Measurements from ENCODE around the gene MPL.

Gene MPL

DNA sequence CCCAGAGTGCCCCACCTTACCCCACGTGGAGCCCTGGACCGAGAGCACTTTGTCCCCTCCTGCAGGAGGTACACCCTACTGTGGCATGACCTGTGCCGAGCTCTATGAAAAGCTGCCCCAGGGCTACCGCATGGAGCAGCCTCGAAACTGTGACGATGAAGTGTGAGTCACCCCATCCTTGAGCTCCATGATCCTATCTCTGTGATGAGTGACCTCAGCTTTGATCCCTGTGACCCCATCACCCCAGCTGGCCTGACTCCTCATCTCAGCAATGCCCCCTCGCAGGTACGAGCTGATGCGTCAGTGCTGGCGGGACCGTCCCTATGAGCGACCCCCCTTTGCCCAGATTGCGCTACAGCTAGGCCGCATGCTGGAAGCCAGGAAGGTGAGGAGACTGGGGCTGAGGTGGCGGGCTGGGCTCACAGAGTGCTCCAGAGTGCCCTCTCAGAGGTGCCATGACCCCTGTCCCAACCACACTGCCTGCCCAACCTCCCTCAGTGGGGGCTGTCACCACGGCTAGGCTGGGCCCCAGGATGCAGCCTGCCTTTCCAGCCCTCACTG lies 16.2 kb upstream of the MPL start:
- in situ Hi-C loops (cut with HindIII; ENCODE audit: low sequenced_read_pairs), result no loop called here

- in situ Hi-C loops (cut with HindIII; ENCODE audit: low sequenced_read_pairs), result no loop called here
Observed at GRCh38 chr1:43322506-43322905, 15.1 kb upstream of the MPL start.

DNA sequence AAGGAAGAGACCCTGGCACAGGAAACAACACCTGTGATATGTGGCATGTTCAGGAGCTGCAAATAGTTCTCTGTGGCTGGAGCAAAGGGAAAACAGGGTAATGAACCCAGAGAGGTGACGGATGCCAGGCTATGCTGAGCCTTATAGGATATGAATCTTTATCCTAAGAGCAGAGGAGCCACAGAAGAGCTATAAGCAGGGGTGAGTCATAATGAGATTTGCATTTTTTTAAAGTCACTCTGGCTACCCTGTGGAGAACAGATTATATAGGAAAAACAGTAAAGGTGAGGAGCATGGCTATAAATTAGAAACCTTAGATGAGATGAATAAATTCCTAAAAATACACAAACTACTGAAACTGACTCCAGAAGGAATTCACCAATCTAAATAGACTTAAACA lies 12.8 kb upstream of the MPL start:
- in situ Hi-C loops (cut with HindIII; ENCODE audit: low sequenced_read_pairs), result no loop called here

DNA sequence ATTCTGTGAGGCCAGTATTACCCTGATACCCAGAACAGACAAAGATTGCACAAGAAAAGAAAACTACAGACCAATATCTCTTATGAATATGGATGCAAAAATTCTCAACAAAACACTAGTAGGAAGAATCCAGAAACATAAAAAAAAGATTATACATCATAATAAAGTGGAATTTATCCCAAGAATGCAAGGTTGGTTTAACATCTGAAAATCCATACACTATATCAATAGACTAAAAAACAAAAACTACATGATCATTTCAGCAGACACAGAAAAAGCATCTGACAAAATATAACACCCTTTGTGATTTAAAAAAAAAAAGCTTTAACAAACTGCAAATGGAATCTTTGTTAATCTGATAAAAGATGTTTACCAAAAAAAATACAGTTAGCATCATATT lies 12.2 kb upstream of the MPL start:
- in situ Hi-C loops (cut with HindIII; ENCODE audit: low sequenced_read_pairs), result no loop called here

DNA sequence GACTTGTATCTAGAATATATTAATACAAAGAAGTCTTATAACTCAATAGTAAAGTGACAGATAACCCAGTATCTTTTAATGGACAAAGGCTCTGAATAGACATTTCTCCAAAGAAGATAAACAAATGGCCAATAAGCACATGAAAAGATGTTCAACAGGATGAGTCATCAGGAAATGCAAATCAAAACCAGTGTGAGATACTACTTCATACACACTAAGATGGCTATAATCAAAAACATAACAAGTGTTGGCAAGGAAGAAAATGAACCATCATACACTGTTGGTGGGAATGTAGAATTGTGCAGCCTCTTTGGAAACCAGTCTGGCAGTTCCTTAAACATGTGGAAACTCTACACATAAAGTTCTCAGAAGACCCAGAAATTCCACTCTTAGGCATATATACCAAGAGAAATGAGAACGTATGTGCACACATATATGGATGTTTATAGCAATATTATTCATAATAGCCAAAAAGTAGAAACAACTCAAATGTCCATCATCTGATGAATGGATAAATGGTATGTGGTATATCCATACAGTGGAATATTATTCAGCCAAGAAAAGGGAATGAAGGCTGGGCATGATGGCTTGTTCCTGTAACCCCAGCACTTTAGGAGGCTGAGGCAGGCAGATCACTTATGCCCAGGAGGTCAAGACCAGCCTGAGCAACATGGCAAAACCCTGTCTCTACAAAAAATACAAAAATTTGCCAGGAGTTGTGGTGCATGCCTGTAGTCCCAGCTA lies 9.9 kb upstream of the MPL start:
- in situ Hi-C loops (cut with HindIII; ENCODE audit: low sequenced_read_pairs), result no loop called here

DNA sequence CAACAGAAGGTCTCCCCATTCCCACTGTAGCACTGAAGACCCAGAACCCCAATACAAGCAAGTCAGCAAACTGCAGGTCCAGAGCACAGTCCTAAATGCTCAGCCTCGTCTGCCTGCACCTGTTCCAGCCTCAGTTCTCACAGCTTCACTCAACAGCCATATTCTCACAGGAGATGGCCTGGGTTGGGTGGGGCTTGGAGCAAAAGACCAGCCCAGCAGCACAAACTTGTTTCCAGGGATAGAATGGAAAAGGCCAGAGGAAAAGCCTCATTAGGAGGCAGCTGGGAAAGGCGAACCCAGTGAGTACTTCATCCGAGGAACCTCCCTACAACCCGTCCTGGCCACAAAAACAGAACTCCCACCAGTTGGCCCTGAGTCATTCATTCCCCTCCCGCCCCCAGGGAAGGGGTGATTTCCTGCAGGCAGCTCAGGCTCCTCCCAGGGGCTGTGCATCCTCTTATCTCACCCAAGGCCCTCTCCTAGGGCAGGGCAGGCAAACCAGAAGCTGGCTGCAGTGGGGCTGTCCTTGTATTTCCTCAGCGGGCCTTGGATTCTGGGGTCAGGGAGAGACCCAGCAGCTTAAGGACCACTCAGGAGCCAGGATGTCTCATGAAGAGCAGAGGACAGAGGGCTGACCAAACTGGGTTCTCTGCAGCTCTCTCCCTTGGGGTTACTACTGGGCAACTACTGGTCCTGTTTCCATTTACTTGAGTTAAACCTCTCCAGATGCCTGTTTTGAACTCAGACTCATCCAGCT lies 7.4 kb upstream of the MPL start:
- in situ Hi-C loops (cut with HindIII; ENCODE audit: low sequenced_read_pairs), result no loop called here

- in situ Hi-C loops (cut with HindIII; ENCODE audit: low sequenced_read_pairs), result no loop called here
Observed at GRCh38 chr1:43331688-43332087, 5.9 kb upstream of the MPL start.

GRCh38 chr1:43334453-43335205 lies 3.0 kb upstream of the MPL start:
- in situ Hi-C loops (cut with HindIII; ENCODE audit: low sequenced_read_pairs), result no loop called here

DNA sequence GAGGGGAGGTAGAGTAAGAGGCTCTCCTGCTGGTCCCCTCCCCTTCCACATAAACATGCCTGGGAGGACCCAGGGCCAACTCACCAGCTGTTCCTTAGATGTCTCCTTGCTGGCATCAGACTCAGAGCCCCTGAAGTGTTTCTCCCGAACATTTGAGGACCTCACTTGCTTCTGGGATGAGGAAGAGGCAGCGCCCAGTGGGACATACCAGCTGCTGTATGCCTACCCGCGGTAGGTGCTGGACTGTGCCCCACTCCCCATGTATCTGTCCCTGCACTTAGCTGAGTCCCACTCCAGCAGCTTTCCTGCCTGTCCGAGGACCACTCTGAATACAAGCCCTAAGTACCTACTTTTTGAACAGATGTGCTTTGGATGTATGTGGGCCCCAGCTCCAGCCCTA lies 383 bp downstream of the MPL start:
- in situ Hi-C loops (cut with HindIII; ENCODE audit: low sequenced_read_pairs), result no loop called here

DNA sequence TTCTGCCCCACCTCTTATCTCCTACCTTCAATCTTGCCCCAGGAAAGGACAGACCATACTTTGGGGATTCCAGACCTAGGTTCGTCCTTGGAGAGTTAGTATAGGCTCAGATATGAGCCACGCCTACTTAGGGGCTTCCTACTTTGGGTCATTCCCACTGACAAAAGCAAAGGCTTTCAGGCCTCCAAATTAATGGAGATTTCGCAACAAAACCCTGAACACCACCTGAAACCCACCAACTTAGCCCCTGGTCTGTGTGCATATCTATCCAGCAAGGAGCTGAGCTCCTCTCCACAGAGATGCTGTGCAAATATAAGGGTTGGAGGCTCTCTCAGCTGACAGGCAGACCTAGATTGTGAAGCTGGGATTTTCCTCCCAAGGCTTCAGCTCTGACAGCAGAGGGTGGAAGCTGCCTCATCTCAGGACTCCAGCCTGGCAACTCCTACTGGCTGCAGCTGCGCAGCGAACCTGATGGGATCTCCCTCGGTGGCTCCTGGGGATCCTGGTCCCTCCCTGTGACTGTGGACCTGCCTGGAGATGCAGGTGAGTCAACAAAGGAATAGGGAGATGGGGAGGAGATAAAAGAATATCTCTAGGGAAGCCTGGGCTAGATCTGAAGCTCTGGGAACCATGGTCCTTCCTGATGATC lies 2.1 kb downstream of the MPL start:
- in situ Hi-C loops (cut with HindIII; ENCODE audit: low sequenced_read_pairs), result no loop called here

GRCh38 chr1:43340559-43340958 lies 2.9 kb downstream of the MPL start:
- in situ Hi-C loops (cut with HindIII; ENCODE audit: low sequenced_read_pairs), result no loop called here

DNA sequence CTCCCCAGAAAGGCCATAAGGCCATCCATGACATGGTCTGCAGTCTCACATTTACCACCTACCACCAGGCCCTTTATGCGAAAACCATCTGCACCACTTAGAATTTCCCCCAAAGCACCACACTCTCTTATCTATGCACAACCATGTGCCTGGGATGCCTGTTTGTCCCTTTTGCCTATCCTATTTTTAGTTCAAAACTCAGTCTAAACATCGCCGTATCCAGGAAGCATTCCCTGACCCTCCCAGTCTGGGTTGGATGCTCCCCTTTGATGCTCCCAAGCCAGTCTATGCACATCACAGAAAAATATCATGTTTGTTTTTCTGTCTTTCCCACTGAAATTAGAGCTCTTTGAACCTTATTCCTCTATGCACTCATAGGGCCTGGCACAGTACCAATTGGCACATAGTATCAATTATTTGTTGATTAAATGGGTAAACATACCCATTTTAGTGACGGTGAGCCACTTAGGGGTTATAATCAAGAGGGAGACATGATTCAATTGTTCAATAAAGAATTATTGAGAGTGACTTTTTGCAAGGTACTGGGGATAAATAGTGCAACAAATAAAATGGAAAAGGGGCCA lies 6.7 kb downstream of the MPL start:
- in situ Hi-C loops (cut with HindIII; ENCODE audit: low sequenced_read_pairs), result no loop called here

DNA sequence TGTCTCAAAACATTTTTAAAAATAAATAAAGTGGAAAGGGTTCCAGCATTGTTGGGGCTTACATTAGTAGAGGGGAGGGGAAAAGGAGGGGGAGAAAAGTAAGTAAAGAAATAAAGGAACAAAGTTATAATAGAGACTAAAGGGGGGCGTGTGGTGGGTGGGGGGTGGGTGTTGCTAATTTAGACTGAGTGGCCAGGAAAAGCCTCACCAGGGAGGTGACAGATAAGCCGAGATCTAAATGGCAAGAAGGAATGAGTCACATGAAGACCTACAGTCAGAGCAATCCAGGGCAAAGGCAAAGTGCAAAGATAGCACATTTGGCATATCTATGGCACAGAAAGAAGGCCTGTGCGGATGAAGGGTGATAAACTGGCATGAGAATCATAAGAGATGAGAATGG lies 7.5 kb downstream of the MPL start:
- in situ Hi-C loops (cut with HindIII; ENCODE audit: low sequenced_read_pairs), result no loop called here

DNA sequence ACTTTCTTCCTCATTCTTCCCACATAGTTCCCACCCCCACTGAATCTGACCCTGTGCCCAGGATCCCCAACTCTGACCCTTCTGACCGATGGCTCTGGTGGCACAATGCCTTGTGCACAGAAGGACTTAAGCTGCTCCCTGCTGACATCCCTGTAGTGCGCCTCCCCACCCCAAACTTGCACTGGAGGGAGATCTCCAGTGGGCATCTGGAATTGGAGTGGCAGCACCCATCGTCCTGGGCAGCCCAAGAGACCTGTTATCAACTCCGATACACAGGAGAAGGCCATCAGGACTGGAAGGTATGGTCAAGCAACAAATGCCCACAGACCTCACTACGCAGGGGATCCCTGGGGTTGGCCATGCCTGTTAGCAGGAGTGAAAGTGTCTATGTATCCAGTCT lies 9.0 kb downstream of the MPL start:
- in situ Hi-C loops (cut with HindIII; ENCODE audit: low sequenced_read_pairs), result no loop called here

DNA sequence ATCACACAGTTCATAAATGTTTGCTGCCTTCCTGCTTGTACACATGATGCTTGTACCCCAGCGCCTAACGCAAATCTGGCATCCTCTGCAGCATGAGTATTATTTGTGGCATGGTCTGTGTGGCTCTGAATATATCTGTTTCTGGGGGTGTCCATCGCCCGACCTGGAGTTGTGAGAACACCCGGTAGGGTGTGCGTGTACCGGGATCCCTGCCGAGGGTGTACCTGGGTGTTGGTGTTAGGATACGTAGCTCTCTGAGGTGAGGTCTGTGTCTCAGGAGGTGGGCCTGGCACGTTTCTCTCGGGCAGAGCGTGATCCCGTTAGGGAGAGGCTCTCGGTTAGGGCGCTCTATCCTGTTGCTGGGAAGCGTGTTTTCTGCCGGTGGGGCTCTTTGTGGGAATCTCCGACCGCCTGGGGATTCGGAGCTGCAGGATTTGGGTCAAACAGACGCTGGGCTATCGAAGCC lies 10.8 kb downstream of the MPL start:
- in situ Hi-C loops (cut with HindIII; ENCODE audit: low sequenced_read_pairs), result no loop called here

GRCh38 chr1:43348809-43349593 lies 11.4 kb downstream of the MPL start:
- in situ Hi-C loops (cut with HindIII; ENCODE audit: low sequenced_read_pairs), result no loop called here

DNA sequence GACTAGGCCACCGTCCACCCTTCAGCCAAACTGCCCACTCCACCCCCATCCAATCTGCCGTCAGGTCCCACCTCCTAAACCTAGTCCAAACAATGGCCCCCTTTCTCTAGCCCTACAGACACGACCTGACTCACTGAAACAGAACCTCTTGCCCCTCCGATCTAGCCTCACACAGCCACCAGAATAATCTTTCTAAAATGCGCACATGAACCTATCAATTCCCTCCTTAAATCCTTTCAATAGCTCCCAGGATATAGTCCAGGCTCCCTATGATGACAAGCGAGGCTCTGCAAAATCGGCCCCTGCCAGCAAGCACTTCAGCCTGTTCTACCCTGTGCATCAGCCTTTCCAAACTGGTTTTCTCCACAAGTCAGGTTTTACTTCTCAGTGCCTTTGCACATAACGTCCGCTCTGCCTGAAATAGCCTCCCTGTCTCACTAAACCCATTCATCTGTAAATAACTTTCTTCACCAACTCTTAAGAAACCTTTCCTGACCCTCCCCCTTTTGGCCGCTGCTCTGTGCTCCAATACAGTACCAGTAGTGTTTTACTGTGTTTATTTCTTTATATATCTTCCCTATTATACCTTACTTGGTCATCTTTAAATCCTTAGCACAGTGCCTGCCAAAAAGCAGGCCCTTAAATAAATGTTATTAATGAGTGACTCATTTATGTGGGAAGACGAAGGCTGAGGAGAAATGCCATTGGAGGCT lies 12.1 kb downstream of the MPL start:
- in situ Hi-C loops (cut with HindIII; ENCODE audit: low sequenced_read_pairs), result no loop called here

DNA sequence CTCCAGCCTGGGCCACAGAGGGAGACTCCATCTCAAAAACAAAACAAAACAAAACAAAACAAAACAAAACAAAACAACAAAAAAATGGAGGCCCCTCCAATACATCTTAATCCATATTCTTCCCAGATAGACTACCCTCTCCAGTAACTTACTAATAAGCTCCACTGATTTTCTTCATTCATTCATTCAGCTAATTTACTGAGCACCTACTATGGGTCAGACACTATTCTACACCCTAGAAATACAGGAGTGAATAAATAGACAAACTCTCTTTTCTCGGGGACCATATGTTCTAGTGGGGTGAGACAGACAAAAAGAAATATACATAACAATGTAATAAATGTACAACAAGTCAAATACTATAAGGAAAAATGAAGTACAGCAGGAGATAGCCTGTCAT lies 13.4 kb downstream of the MPL start:
- in situ Hi-C loops (cut with HindIII; ENCODE audit: low sequenced_read_pairs), result no loop called here
